ENCODE data around the gene DIDO1.

DIDO1 gene

GRCh38 chr20:62908971-62909791 is 17.1 kb downstream of the DIDO1 start:
- no peak for TF ChIP-seq CTCF (IDR thresholded peaks at IDR 0.05)

GRCh38 chr20:62907384-62908317 is 18.7 kb downstream of the DIDO1 start:
- TF ChIP-seq CTCF (IDR thresholded peaks at IDR 0.05) = peak; percentile 58; the same call in 1 of the 2 replicates

GRCh38 chr20:62906647-62907375 is 19.5 kb downstream of the DIDO1 start:
- TF ChIP-seq CTCF (IDR thresholded peaks at IDR 0.05) = no peak

- no peak for TF ChIP-seq CTCF (IDR thresholded peaks at IDR 0.05)
Measured at GRCh38 chr20:62906209-62906608, 20.1 kb downstream of the DIDO1 start.

GRCh38 chr20:62905536-62906117 is 20.7 kb downstream of the DIDO1 start:
- no peak for TF ChIP-seq CTCF (IDR thresholded peaks at IDR 0.05)

DNA sequence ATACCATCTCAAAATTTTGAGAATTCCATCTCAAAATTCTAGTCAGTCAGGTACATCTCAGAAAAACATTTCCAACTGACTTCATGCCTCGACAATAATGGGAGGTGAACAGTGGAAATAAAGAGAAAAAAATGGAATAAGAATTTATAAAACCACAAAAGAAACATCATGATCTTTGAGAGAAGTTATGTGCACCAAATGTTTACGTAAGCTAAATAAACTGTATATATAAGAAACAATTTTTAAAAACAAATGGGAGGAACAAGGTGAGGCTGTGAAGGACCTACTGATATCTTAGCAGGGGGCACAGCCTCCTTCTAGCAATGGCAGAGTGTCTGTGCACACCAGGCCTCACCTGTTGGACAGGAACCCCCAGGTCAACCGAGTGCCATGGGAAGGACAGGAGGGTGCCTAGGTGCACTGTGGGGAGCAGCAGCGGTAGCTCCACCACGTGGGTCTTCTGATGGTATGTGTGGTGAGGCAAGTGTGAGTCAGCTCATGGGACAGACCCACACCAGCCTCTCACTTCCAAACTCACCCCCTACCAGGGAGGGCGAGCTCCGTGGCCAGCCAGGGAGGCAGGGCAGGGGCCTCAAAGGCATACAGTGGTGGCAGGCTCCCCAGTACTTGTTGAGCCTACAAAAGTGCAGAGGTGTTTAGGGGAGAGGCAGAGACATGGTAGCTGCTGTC is 23.2 kb downstream of the DIDO1 start:
- TF ChIP-seq CTCF (IDR thresholded peaks at IDR 0.05) = no peak

All from LNCAP (cell line).